K562 (cell line): ENCODE data around the gene DNAH3. TPM values are rescaled to one million over a fixed set of nuclear protein-coding genes. Genes with fewer than 3 reads are reported as not detected.

ENCODE experiments used
- ADNP ChIP-seq: fragments of 200-800 bp; sonication (Bioruptor generic); IDR thresholded peaks from 2 replicates; pipeline ENCODE4 v1.6.1; 2016; ENCODE audit warnings: missing genetic modification characterization, missing compliant biosample characterization
- BRD9 ChIP-seq: fragments of 450-650 bp; IDR thresholded peaks from 2 replicates; pipeline ENCODE4 v1.6.1; 2018; ENCODE audit warnings: low read depth; ENCODE audit not compliant: partially characterized antibody
- DDX20 ChIP-seq: fragments of 450-650 bp; IDR thresholded peaks from 2 replicates; pipeline ENCODE4 v1.6.1; 2016; ENCODE audit warnings: missing genetic modification characterization, low read depth, mild to moderate bottlenecking, missing compliant biosample characterization, moderate library complexity
- GTF2F1 ChIP-seq: IDR thresholded peaks from 2 replicates; pipeline ENCODE4 v1.6.1; 2011; ENCODE audit warnings: low read depth, low read length, improper control_type of control experiment
- KAT7 ChIP-seq: sonication (generic); formaldehyde crosslinking; IDR thresholded peaks from 2 replicates; pipeline ENCODE4 v1.8.0; 2022; ENCODE audit warnings: missing genetic modification reagents, mild to moderate bottlenecking, borderline replicate concordance
- KLF6 ChIP-seq: fragments of 250-450 bp; sonication (Bioruptor Pico); IDR thresholded peaks from 2 replicates; pipeline ENCODE4 v1.4.0; 2020; ENCODE audit warnings: mild to moderate bottlenecking, moderate library complexity, borderline replicate concordance
- NCOA2 ChIP-seq, 2 experiments: fragments of 450-650 bp; IDR thresholded peaks; 2 replicates each; pipeline ENCODE4 v1.6.1; 2018; ENCODE audit warnings: mild to moderate bottlenecking in 2 of 2, moderate library complexity in 1 of 2; ENCODE audit not compliant: partially characterized antibody in 2 of 2
- NCOR1 ChIP-seq: fragments of 450-650 bp; IDR thresholded peaks from 2 replicates; pipeline ENCODE4 v1.6.1; 2016; ENCODE audit warnings: mild to moderate bottlenecking, moderate library complexity
- NR4A1 ChIP-seq, 2 experiments: fragments of 250-450 bp in 1 of 2; fragments of 450-650 bp in 1 of 2; sonication (Bioruptor Pico) in 1 of 2; IDR thresholded peaks; 2 replicates each; pipeline versions ENCODE4 v1.4.0 to v1.6.1; 2016 to 2020; ENCODE audit warnings: mild to moderate bottlenecking in 2 of 2, missing compliant biosample characterization in 1 of 2, missing genetic modification characterization in 1 of 2, moderate library complexity in 1 of 2
- POLR3A ChIP-seq: IDR thresholded peaks from 2 replicates; pipeline ENCODE4 v1.6.1; 2011; ENCODE audit warnings: borderline replicate concordance, mild to moderate bottlenecking, moderate library complexity; ENCODE audit not compliant: insufficient read length, insufficient read depth; ENCODE audit errors: extremely low read depth
- PTTG1 ChIP-seq: fragments of 450-650 bp; IDR thresholded peaks from 2 replicates; pipeline ENCODE4 v1.6.1; 2016; ENCODE audit warnings: low read depth, mild to moderate bottlenecking, missing genetic modification characterization, missing compliant biosample characterization
- PYGO2 ChIP-seq: fragments of 450-650 bp; IDR thresholded peaks from 2 replicates; pipeline ENCODE4 v1.6.1; 2016; ENCODE audit warnings: mild to moderate bottlenecking, missing genetic modification characterization, moderate library complexity, missing compliant biosample characterization
- RFX7 ChIP-seq: fragments of 250-450 bp; sonication (Bioruptor Pico); IDR thresholded peaks from 2 replicates; pipeline ENCODE4 v1.5.1; 2021; ENCODE audit warnings: mild to moderate bottlenecking
- SIN3B ChIP-seq: fragments of 450-650 bp; IDR thresholded peaks from 2 replicates; pipeline ENCODE4 v1.6.1; 2017; ENCODE audit warnings: low read depth, mild to moderate bottlenecking, moderate library complexity
- SMARCC2 ChIP-seq: fragments of 450-650 bp; IDR thresholded peaks from 2 replicates; pipeline ENCODE4 v1.6.1; 2017; ENCODE audit warnings: antibody characterized with exemption, moderate library complexity, mild to moderate bottlenecking, low read depth
- TARDBP ChIP-seq: fragments of 450-650 bp; IDR thresholded peaks from 2 replicates; pipeline ENCODE4 v1.6.1; 2016
- USF1 ChIP-seq: sonication (generic); formaldehyde crosslinking; IDR thresholded peaks from 2 replicates; pipeline ENCODE4 v1.9.0; 2022; ENCODE audit warnings: mild to moderate bottlenecking, missing genetic modification reagents
- WHSC1 ChIP-seq: IDR thresholded peaks from one replicate; pipeline ENCODE4 v1.6.1; 2012; ENCODE audit warnings: low read length, control low read depth, inconsistent platforms
- YBX1 ChIP-seq: fragments of 450-650 bp; IDR thresholded peaks from 2 replicates; pipeline ENCODE4 v1.7.1; 2016; ENCODE audit warnings: mild to moderate bottlenecking
- ZNF239 ChIP-seq: fragments of 250-450 bp; sonication (Bioruptor Pico); IDR thresholded peaks from 2 replicates; pipeline ENCODE4 v1.4.0; 2020; ENCODE audit warnings: mild to moderate bottlenecking
- ZNF395 ChIP-seq: fragments of 200-800 bp; sonication (Bioruptor generic); IDR thresholded peaks from 2 replicates; pipeline ENCODE4 v1.6.1; 2017; ENCODE audit warnings: missing genetic modification characterization, missing compliant biosample characterization
- ZNF41 ChIP-seq: fragments of 250-450 bp; sonication (Bioruptor Pico); conservative IDR thresholded peaks from 2 replicates; pipeline ENCODE4 v1.4.0; 2020; ENCODE audit warnings: mild to moderate bottlenecking
- ZNF644 ChIP-seq: fragments of 200-800 bp; sonication (Bioruptor generic); IDR thresholded peaks from 2 replicates; pipeline ENCODE4 v1.6.1; 2016; ENCODE audit warnings: low read depth, missing genetic modification characterization, missing compliant biosample characterization
- polyA plus RNA-seq, 8 experiments: library from polyadenylated mRNA; depleted of rRNA in 4 of 8; stranded (reverse) in 5 of 8; unstranded in 3 of 8; fragments of >200 nt; fragmentation: Nextera tagmentation in 2 of 8; fragmentation: Illumina TruSeq in 1 of 8; extraction: Ambion mirVana in 2 of 8; extraction: Trizol in 1 of 8; gene quantifications; 2 replicates each; pipeline versions ENCODE4 v1.2.1 to v1.2.3, GENCODE V29; 2011 to 2014; ENCODE audit warnings: inconsistent platforms in 1 of 8, missing spikeins in 1 of 8
- total RNA-seq, 7 experiments: library from RNA; depleted of rRNA in 6 of 7; stranded (reverse); fragments of >200 nt in 6 of 7; fragmentation: Illumina TruSeq in 2 of 7; extraction: Trizol in 2 of 7; gene quantifications; 2 replicates each; pipeline versions ENCODE4 v1.2.1 to v1.2.3, GENCODE V29; 2011 to 2021; ENCODE audit warnings: low replicate concordance in 1 of 7
- TF ChIP-seq, protein P1 (sequence below): fragments of 450-650 bp; IDR thresholded peaks from 2 replicates; pipeline ENCODE4 v1.6.1; 2017; ENCODE audit warnings: antibody characterized with exemption, mild to moderate bottlenecking

DNAH3 gene
- total and polyA plus RNA-seq, 9 of the 15 experiments (the other 6 are each of a cell fraction or from before 2014, with no cell fraction given) = 0.32 to 0.84 (median 0.44) TPM

DNA sequence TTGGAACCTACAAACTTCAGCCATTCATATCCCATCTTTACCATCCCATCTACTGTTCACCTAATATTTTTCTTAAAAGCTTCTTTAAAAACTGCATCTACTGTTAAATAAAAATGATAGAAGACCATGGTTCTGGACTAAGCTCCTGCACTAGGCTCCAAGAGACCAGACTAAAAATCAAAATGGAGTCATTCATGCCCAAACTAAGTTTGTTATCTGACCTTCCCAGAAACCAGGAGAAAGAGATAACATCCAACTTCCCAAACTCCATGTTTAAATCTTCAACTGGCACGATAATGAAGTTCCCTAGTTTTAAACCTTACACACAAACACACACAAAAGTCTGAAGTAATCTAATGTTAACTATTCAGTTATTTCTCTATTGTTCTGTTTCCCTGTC, 264.3 kb downstream of the DNAH3 start (continued):
- 0 out of 2 replicates have a peak, but pooled peaks have one; percentile 54 for TF ChIP-seq ZNF395 (CRISPR knock-in tag)
- no peak for TF ChIP-seq NCOR1
- TF ChIP-seq RFX7 (CRISPR knock-in tag) = no peak
- no peak for TF ChIP-seq GTF2F1
- no peak for TF ChIP-seq ADNP (tag)
- TF ChIP-seq KLF6 = peak; percentile 87; the same call in 1 of the 2 replicates
- no peak for TF ChIP-seq KAT7
- TF ChIP-seq, protein P1, sequence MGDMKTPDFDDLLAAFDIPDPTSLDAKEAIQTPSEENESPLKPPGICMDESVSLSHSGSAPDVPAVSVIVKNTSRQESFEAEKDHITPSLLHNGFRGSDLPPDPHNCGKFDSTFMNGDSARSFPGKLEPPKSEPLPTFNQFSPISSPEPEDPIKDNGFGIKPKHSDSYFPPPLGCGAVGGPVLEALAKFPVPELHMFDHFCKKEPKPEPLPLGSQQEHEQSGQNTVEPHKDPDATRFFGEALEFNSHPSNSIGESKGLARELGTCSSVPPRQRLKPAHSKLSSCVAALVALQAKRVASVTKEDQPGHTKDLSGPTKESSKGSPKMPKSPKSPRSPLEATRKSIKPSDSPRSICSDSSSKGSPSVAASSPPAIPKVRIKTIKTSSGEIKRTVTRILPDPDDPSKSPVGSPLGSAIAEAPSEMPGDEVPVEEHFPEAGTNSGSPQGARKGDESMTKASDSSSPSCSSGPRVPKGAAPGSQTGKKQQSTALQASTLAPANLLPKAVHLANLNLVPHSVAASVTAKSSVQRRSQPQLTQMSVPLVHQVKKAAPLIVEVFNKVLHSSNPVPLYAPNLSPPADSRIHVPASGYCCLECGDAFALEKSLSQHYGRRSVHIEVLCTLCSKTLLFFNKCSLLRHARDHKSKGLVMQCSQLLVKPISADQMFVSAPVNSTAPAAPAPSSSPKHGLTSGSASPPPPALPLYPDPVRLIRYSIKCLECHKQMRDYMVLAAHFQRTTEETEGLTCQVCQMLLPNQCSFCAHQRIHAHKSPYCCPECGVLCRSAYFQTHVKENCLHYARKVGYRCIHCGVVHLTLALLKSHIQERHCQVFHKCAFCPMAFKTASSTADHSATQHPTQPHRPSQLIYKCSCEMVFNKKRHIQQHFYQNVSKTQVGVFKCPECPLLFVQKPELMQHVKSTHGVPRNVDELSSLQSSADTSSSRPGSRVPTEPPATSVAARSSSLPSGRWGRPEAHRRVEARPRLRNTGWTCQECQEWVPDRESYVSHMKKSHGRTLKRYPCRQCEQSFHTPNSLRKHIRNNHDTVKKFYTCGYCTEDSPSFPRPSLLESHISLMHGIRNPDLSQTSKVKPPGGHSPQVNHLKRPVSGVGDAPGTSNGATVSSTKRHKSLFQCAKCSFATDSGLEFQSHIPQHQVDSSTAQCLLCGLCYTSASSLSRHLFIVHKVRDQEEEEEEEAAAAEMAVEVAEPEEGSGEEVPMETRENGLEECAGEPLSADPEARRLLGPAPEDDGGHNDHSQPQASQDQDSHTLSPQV = peak; percentile 66
- peak; percentile 67; the same call in 1 of the 2 replicates for TF ChIP-seq ZNF41 (CRISPR knock-in tag)
- no peak for TF ChIP-seq BRD9
- TF ChIP-seq WHSC1 = no peak
- peak; percentile 72; the same call in 1 of the 2 replicates for TF ChIP-seq ZNF644 (tag)
- TF ChIP-seq SMARCC2 = no peak
- TF ChIP-seq POLR3A = no peak
- TF ChIP-seq YBX1 = no peak
- peak; percentile 72; the same call in 1 of the 2 replicates for TF ChIP-seq ZNF239 (CRISPR knock-in tag)
- peak; percentile 79 for TF ChIP-seq PTTG1 (tag)
- peak; percentile 69 for TF ChIP-seq DDX20 (tag)
- TF ChIP-seq SIN3B = no peak
- no peak for TF ChIP-seq NR4A1 (CRISPR knock-in tag; IDR thresholded peaks at IDR 0.05)
- TF ChIP-seq NR4A1 (tag; IDR thresholded peaks at IDR 0.05) = peak; percentile 81
- TF ChIP-seq NCOA2 (IDR thresholded peaks at IDR 0.05; ENCODE audit: partially characterized antibody in 2 of 2) = no peak
- TF ChIP-seq PYGO2 = 0 out of 2 replicates have a peak, but pooled peaks have one; percentile 46
- no peak for TF ChIP-seq USF1 (CRISPR knock-in tag)
- TF ChIP-seq TARDBP = no peak
